GM10266 (cell line): ENCODE measurements around the gene KCNJ12.
"Not testable (repeated sequence)": the region's sequence is repeated elsewhere in the genome, so short reads cannot be mapped to it uniquely, and the experiment has no call there.

Source experiments
- DNase-seq: peaks from one replicate; pipeline ENCODE4 v3.0.0; 2012; ENCODE audit errors: extremely low spot score
- CTCF ChIP-seq: IDR thresholded peaks from 2 replicates; pipeline ENCODE4 v1.5.1; 2012; ENCODE audit warnings: mild to moderate bottlenecking, low read depth; ENCODE audit not compliant: control insufficient read depth, insufficient read depth; ENCODE audit errors: missing control alignments

Gene KCNJ12

GRCh38 chr17:21396237-21396636, 20.1 kb downstream of the KCNJ12 start:
- DNase-seq = no peak
- TF ChIP-seq CTCF = no peak

GRCh38 chr17:21397341-21398190, 21.4 kb downstream of the KCNJ12 start:
- TF ChIP-seq CTCF = no peak
- DNase-seq = no peak

- no peak for DNase-seq
- no peak for TF ChIP-seq CTCF
Measured at GRCh38 chr17:21399474-21400186, 23.5 kb downstream of the KCNJ12 start.

GRCh38 chr17:21400187-21400569, 24.0 kb downstream of the KCNJ12 start:
- DNase-seq = not testable (repeated sequence)

- DNase-seq = no peak
- TF ChIP-seq CTCF = no peak
Measured at GRCh38 chr17:21400816-21401593, 24.8 kb downstream of the KCNJ12 start.

- not testable (repeated sequence) for DNase-seq
Measured at GRCh38 chr17:21402166-21402571, 26.0 kb downstream of the KCNJ12 start.

GRCh38 chr17:21402926-21403325, 26.8 kb downstream of the KCNJ12 start:
- not testable (repeated sequence) for DNase-seq

- DNase-seq = not testable (repeated sequence)
Measured at GRCh38 chr17:21404106-21404505, 27.9 kb downstream of the KCNJ12 start.

GRCh38 chr17:21404539-21404938, 28.4 kb downstream of the KCNJ12 start:
- DNase-seq = not testable (repeated sequence)

GRCh38 chr17:21404956-21405731, 29.0 kb downstream of the KCNJ12 start:
- DNase-seq = not testable (repeated sequence)

GRCh38 chr17:21405904-21406400, 29.8 kb downstream of the KCNJ12 start:
- not testable (repeated sequence) for DNase-seq

GRCh38 chr17:21406616-21407404, 30.7 kb downstream of the KCNJ12 start:
- DNase-seq = not testable (repeated sequence)

GRCh38 chr17:21407752-21408151, 31.6 kb downstream of the KCNJ12 start:
- DNase-seq = not testable (repeated sequence)
